Activated naive CD4-positive, alpha-beta T cell treated with anti-CD3 and anti-CD28 coated beads, Interleukin-2, amount 50 U/mL, for 24 hours (primary cell): ENCODE measurements around the gene RCBTB1.

Experiments
- H3K27ac Mint-ChIP-seq: one replicate; pipeline ENCODE4 v1.8.0; 2021; ENCODE audit warnings: mild to moderate bottlenecking, mixed read lengths
- H3K27me3 Mint-ChIP-seq: one replicate; pipeline ENCODE4 v1.8.0; 2021; ENCODE audit warnings: mixed read lengths
- H3K36me3 Mint-ChIP-seq: one replicate; pipeline ENCODE4 v1.8.0; 2021; ENCODE audit warnings: mixed read lengths
- H3K4me1 Mint-ChIP-seq: one replicate; pipeline ENCODE4 v1.8.0; 2021; ENCODE audit warnings: mixed read lengths
- H3K4me3 Mint-ChIP-seq: one replicate; pipeline ENCODE4 v1.8.0; 2021; ENCODE audit warnings: mild to moderate bottlenecking, mixed read lengths
- H3K9me3 Mint-ChIP-seq: one replicate; pipeline ENCODE4 v1.8.0; 2021; ENCODE audit warnings: mixed read lengths

RCBTB1 gene

DNA sequence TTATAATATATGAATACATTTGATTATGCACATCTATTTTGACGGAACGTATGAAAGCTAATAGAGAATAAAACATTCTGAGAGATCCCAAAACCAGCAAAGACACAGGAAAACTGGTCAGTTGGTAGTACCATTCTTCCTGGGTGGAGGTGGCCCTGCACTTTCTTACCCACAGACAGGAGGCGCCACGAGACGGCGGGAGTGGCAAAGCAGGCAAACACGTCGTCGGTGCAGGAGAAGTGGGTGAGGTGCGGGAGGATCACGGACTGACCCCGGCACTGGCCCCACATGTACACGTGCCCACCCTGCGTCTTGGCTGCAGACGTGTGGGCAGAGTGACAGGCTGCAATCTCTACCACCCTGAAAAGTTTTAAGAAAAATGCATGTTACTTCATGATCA, 36.1 kb downstream of the RCBTB1 start:
- no peak overlapping the region for H3K4me3 Mint-ChIP-seq
- H3K4me1 Mint-ChIP-seq = no peaks in the 10 kb centered on the region
- H3K9me3 Mint-ChIP-seq = no peaks in the 10 kb centered on the region
- H3K27me3 Mint-ChIP-seq = no peaks in the 10 kb centered on the region
- H3K36me3 Mint-ChIP-seq = peaks cover 21% of the 10 kb centered on the region
- no peak overlapping the region for H3K27ac Mint-ChIP-seq

GRCh38 chr13:49546561-49546960, 38.8 kb downstream of the RCBTB1 start:
- H3K36me3 Mint-ChIP-seq = peaks cover 11% of the 10 kb centered on the region

GRCh38 chr13:49545661-49546060, 39.7 kb downstream of the RCBTB1 start:
- no peak overlapping the region for H3K27ac Mint-ChIP-seq
- peaks cover 6% of the 10 kb centered on the region for H3K4me1 Mint-ChIP-seq
- H3K27me3 Mint-ChIP-seq = no peaks in the 10 kb centered on the region
- no peaks in the 10 kb centered on the region for H3K9me3 Mint-ChIP-seq
- no peak overlapping the region for H3K4me3 Mint-ChIP-seq
- peaks cover 11% of the 10 kb centered on the region for H3K36me3 Mint-ChIP-seq

More at GRCh38 chr13:49546561-49546960, 38.8 kb downstream of the RCBTB1 start:
- no peak overlapping the region for H3K27ac Mint-ChIP-seq
- H3K4me3 Mint-ChIP-seq = no peak overlapping the region
- no peaks in the 10 kb centered on the region for H3K9me3 Mint-ChIP-seq
- no peaks in the 10 kb centered on the region for H3K27me3 Mint-ChIP-seq
- no peaks in the 10 kb centered on the region for H3K4me1 Mint-ChIP-seq

DNA sequence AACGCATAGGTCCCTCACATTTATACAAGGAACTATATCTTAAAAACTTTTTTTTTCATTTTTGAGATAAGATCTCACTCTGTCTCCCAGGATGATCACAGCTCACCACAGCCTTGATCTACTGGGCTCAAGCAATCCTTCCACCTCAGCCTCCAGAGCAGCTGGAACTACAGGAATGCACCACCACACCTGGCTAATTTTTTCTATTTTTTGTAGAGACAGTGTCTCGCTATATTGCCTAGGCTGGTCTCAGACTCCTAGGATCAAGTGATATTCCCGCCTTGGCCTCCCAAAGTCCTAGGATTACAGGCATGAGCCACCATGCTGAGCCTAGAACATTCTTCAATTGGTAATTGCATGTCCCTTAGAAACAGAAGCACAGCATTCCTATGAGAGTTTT, 41.7 kb downstream of the RCBTB1 start:
- no peak overlapping the region for H3K4me3 Mint-ChIP-seq
- H3K27me3 Mint-ChIP-seq = no peaks in the 10 kb centered on the region
- peaks cover 22% of the 10 kb centered on the region for H3K4me1 Mint-ChIP-seq
- peaks cover 4% of the 10 kb centered on the region for H3K36me3 Mint-ChIP-seq
- H3K27ac Mint-ChIP-seq = no peak overlapping the region
- H3K9me3 Mint-ChIP-seq = no peaks in the 10 kb centered on the region

- Mint-ChIP-seq H3K27me3 (no peaks in the 10 kb centered on the region), H3K36me3 (peaks cover 3% of the 10 kb centered on the region), H3K4me3 (peak overlapping the region; percentile 86), H3K9me3 (no peaks in the 10 kb centered on the region), H3K27ac (peak overlapping the region; percentile 74), H3K4me1 (peaks cover 22% of the 10 kb centered on the region)
These were observed 44.8 kb downstream of the RCBTB1 start for GRCh38 chr13:49540552-49540951.

- H3K27me3 Mint-ChIP-seq = no peaks in the 10 kb centered on the region
- peak overlapping the region; percentile 74 for H3K27ac Mint-ChIP-seq
- peaks cover 22% of the 10 kb centered on the region for H3K4me1 Mint-ChIP-seq
- H3K4me3 Mint-ChIP-seq = peak overlapping the region; percentile 86
- no peaks in the 10 kb centered on the region for H3K9me3 Mint-ChIP-seq
- H3K36me3 Mint-ChIP-seq = peaks cover 3% of the 10 kb centered on the region
These were observed 45.6 kb downstream of the RCBTB1 start for GRCh38 chr13:49539746-49540145.

GRCh38 chr13:49539313-49539712, 46.0 kb downstream of the RCBTB1 start:
- no peaks in the 10 kb centered on the region for H3K9me3 Mint-ChIP-seq
- H3K36me3 Mint-ChIP-seq = peaks cover 3% of the 10 kb centered on the region
- peak overlapping the region; percentile 86 for H3K4me3 Mint-ChIP-seq
- H3K27ac Mint-ChIP-seq = peak overlapping the region; percentile 89
- H3K4me1 Mint-ChIP-seq = peaks cover 22% of the 10 kb centered on the region
- no peaks in the 10 kb centered on the region for H3K27me3 Mint-ChIP-seq

GRCh38 chr13:49538404-49538803, 47.0 kb downstream of the RCBTB1 start:
- Mint-ChIP-seq H3K4me3 (no peak overlapping the region), H3K9me3 (no peaks in the 10 kb centered on the region), H3K36me3 (peaks cover 3% of the 10 kb centered on the region), H3K4me1 (peaks cover 22% of the 10 kb centered on the region), H3K27ac (no peak overlapping the region), H3K27me3 (no peaks in the 10 kb centered on the region)

DNA sequence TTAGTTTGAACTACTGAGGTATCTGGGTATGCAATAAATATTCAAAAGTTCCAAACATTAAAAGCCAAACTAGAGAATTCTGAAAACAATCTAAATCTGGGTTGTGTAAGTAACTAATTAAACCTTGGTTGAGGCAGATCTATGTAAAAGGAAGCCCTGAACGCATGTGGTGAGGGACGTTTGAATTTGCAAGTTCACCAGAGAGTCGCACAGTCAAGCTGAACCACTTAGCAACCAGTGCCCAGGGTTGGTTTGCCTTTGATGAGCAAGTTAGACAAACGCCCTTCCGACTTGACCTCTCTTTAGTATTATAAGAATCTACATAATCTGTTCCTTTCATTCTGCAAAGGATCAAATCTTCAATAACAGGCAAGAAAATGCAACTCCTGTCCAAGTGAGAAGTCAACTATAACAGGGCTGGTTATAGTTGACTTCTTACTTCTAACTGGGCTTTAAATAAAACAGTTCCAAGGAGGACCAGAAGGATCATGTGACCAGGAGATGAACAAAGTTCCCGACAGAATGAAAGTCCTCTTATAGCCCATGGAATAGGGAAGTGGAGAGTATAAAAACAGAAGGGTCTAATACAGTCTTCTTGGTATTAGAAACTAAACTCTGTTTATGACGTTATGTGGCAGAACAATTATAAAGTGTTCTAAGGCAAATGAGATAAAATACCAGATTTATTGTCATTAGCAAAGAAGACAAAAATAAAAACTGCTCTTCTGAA, 49.0 kb downstream of the RCBTB1 start:
- Mint-ChIP-seq H3K9me3 (no peaks in the 10 kb centered on the region), H3K27ac (no peak overlapping the region), H3K36me3 (peaks cover 6% of the 10 kb centered on the region), H3K4me1 (peaks cover 34% of the 10 kb centered on the region), H3K4me3 (no peak overlapping the region), H3K27me3 (no peaks in the 10 kb centered on the region)

GRCh38 chr13:49533591-49534269, 51.6 kb downstream of the RCBTB1 start:
- no peaks in the 10 kb centered on the region for H3K9me3 Mint-ChIP-seq
- H3K36me3 Mint-ChIP-seq = peaks cover 14% of the 10 kb centered on the region
- no peaks in the 10 kb centered on the region for H3K27me3 Mint-ChIP-seq
- no peak overlapping the region for H3K27ac Mint-ChIP-seq
- peaks cover 19% of the 10 kb centered on the region for H3K4me1 Mint-ChIP-seq
- H3K4me3 Mint-ChIP-seq = no peak overlapping the region

- peaks cover 19% of the 10 kb centered on the region for H3K4me1 Mint-ChIP-seq
- no peaks in the 10 kb centered on the region for H3K9me3 Mint-ChIP-seq
These were observed 52.3 kb downstream of the RCBTB1 start for GRCh38 chr13:49533011-49533410.

DNA sequence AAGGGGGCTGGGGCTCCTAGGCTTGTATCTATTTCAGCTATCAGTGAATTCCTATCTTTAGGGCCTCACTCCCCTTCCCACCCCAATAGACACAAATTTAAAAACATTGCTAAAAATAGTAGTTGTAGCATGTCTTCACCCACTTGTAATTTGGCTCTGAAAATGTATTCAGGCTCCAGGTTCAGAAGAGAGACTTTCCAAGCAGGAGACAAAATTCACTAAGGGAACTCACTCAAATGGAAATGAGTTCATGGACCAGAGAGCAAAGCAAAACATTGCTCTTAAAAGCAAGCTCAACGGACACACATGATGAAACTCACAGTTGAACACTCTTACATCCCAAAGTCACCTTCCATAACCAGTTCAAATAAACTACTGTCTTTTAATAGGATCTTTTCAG, 52.8 kb downstream of the RCBTB1 start:
- H3K9me3 Mint-ChIP-seq = no peaks in the 10 kb centered on the region
- no peaks in the 10 kb centered on the region for H3K27me3 Mint-ChIP-seq
- H3K4me1 Mint-ChIP-seq = peaks cover 19% of the 10 kb centered on the region
- peaks cover 16% of the 10 kb centered on the region for H3K36me3 Mint-ChIP-seq
- no peak overlapping the region for H3K27ac Mint-ChIP-seq
- no peak overlapping the region for H3K4me3 Mint-ChIP-seq

More at GRCh38 chr13:49533011-49533410, 52.3 kb downstream of the RCBTB1 start:
- H3K27ac Mint-ChIP-seq = no peak overlapping the region
- H3K4me3 Mint-ChIP-seq = no peak overlapping the region
- peaks cover 16% of the 10 kb centered on the region for H3K36me3 Mint-ChIP-seq
- no peaks in the 10 kb centered on the region for H3K27me3 Mint-ChIP-seq

DNA sequence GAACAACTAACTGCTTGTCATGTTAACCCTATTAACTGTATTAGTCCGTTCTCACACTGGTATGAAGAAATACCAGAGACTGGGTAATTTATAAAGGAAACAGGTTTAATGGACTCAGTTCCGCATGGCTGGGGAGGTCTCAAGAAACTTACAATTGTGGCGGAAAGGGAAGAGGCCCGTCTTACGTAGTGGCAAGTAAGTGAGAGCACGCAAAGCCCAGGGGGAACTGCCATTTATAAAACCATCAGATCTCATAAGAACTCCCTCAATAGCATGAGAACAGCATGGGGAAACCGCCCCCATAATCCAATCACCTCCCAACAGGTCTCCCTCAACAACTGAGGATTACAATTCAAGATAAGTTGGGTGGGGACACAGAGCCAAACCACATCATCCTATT, 54.9 kb downstream of the RCBTB1 start:
- Mint-ChIP-seq H3K9me3 (no peaks in the 10 kb centered on the region), H3K27me3 (no peaks in the 10 kb centered on the region), H3K4me1 (peaks cover 24% of the 10 kb centered on the region), H3K27ac (peak overlapping the region; percentile 83), H3K36me3 (peaks cover 17% of the 10 kb centered on the region), H3K4me3 (no peak overlapping the region)

DNA sequence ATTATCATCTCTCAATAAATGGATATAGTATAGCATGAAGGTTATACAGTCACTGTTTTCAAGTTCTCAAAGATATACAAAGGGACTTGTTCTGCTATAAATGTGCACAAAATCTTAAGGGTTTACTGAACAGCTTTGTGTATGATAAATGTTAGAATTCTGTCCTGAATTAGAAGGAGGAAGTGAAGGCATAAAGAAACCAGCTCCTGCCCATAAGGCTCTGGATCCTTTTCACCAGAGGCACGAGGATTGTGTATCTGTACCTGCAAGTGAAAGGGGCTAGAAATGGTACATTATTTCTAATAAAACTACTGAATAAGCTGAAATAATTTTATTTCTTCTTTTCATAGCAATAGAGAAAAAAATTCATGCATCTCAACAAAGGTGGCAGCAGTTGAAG, 57.2 kb downstream of the RCBTB1 start:
- H3K27ac Mint-ChIP-seq = peak overlapping the region; percentile 59
- H3K4me3 Mint-ChIP-seq = no peak overlapping the region
- H3K4me1 Mint-ChIP-seq = peaks cover 24% of the 10 kb centered on the region
- no peaks in the 10 kb centered on the region for H3K27me3 Mint-ChIP-seq
- H3K36me3 Mint-ChIP-seq = peaks cover 17% of the 10 kb centered on the region
- H3K9me3 Mint-ChIP-seq = no peaks in the 10 kb centered on the region

DNA sequence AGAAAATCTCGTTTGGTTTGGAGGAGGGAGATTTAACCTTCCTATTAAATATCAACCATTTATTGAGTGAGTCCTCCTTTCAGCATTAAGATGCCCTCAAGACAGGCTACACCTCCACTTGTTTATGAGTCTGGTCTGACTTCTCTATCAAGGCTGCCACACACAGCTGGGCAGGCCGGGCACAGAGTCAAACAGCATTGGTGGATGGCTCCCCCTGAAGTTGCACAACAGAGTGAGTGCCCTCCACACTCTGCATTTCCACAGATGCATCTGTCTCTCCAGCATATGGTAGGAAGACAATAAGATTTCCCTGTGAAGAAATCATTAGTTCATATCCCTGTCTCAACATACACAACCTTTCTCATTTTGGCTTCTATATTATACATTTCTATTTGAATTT, 58.2 kb downstream of the RCBTB1 start:
- Mint-ChIP-seq H3K27me3 (no peaks in the 10 kb centered on the region), H3K36me3 (peaks cover 15% of the 10 kb centered on the region), H3K4me3 (no peak overlapping the region), H3K27ac (peak overlapping the region; percentile 70), H3K9me3 (no peaks in the 10 kb centered on the region), H3K4me1 (peaks cover 18% of the 10 kb centered on the region)

- Mint-ChIP-seq H3K4me3 (no peak overlapping the region), H3K27me3 (no peaks in the 10 kb centered on the region), H3K4me1 (peaks cover 5% of the 10 kb centered on the region), H3K36me3 (peaks cover 13% of the 10 kb centered on the region), H3K27ac (no peak overlapping the region), H3K9me3 (no peaks in the 10 kb centered on the region)
These were observed 60.4 kb downstream of the RCBTB1 start for GRCh38 chr13:49524740-49525501.
